OCI-LY7 (cell line): ENCODE results near the gene RAB6A. TPM values are rescaled to one million over a fixed set of nuclear protein-coding genes. Genes with fewer than 3 reads are reported as not detected.

ENCODE experiments used
- BruUV-seq: library from RNA; stranded (reverse); fragments of 400-500 nt; replicated peaks from 2 replicates; lab custom pipeline; 2021; lab: Mats Ljungman, UMichigan
- CTCF ChIA-PET: fragments of 300-600 bp; sonication (Branson Sonifier 250); formaldehyde crosslinking; loops from one replicate; lab custom pipeline; 2022; ENCODE audit warnings: antibody characterized with exemption; ENCODE audit not compliant: unreplicated experiment; lab: Charles Lee
- POLR2A ChIA-PET: fragments of 300-600 bp; sonication (Branson Sonifier 250); formaldehyde crosslinking; loops from one replicate; lab custom pipeline; 2022; ENCODE audit warnings: antibody characterized with exemption; lab: Charles Lee
- DNase-seq: peaks from one replicate; pipeline ENCODE4 v3.0.0-alpha.2; 2015; ENCODE audit warnings: low spot score
- H2AFZ ChIP-seq: fragments of 200-600 bp; sonication (generic), shearing (Covaris generic); 2 replicates; pipeline ENCODE4 v1.6.1; 2014; ENCODE audit warnings: mild to moderate bottlenecking, antibody characterized with exemption, low read length, moderate library complexity
- H3K27ac ChIP-seq: fragments of 200-600 bp; sonication (generic); 2 replicates; pipeline ENCODE4 v1.5.1; 2014; ENCODE audit warnings: mixed run types, low read depth, mild to moderate bottlenecking, moderate library complexity, low read length, inconsistent platforms; ENCODE audit not compliant: poor library complexity, severe bottlenecking
- H3K36me3 ChIP-seq: fragments of 200-600 bp; sonication (generic); 2 replicates; pipeline ENCODE4 v1.6.1; 2014; ENCODE audit warnings: mild to moderate bottlenecking, antibody characterized with exemption, low read length, moderate library complexity, mixed read lengths; ENCODE audit not compliant: insufficient read depth
- H3K4me1 ChIP-seq: fragments of 200-600 bp; sonication (generic); 2 replicates; pipeline ENCODE4 v1.5.1; 2014; ENCODE audit warnings: mild to moderate bottlenecking, low read length; ENCODE audit not compliant: insufficient read depth, poor library complexity, severe bottlenecking
- H3K4me2 ChIP-seq: fragments of 200-600 bp; sonication (generic); 2 replicates; pipeline ENCODE4 v1.6.1; 2014; ENCODE audit warnings: mild to moderate bottlenecking, low read length
- H3K4me3 ChIP-seq: fragments of 200-600 bp; sonication (generic); 2 replicates; pipeline ENCODE4 v1.5.1; 2014; ENCODE audit warnings: mild to moderate bottlenecking, low read depth, low read length; ENCODE audit not compliant: poor library complexity, severe bottlenecking
- H3K79me2 ChIP-seq: fragments of 200-600 bp; sonication (generic); 2 replicates; pipeline ENCODE4 v1.6.1; 2016; ENCODE audit warnings: low read depth, mild to moderate bottlenecking, low read length, moderate library complexity, mixed read lengths; ENCODE audit not compliant: insufficient read depth
- H3K9me2 ChIP-seq: fragments of 200-600 bp; sonication (generic); 2 replicates; pipeline ENCODE4 v1.6.1; 2016; ENCODE audit warnings: mild to moderate bottlenecking, low read length, mixed read lengths; ENCODE audit not compliant: insufficient read depth
- H3K9me3 ChIP-seq: fragments of 200-600 bp; sonication (generic); 2 replicates; pipeline ENCODE4 v1.6.1; 2014; ENCODE audit warnings: mild to moderate bottlenecking, mixed run types, low read length, mixed read lengths
- H4K20me1 ChIP-seq: fragments of 200-600 bp; sonication (generic); 2 replicates; pipeline ENCODE4 v1.6.1; 2014; ENCODE audit warnings: mild to moderate bottlenecking, antibody characterized with exemption, low read length, moderate library complexity, mixed read lengths; ENCODE audit not compliant: insufficient read depth
- CTCF ChIP-seq: fragments of 200-600 bp; sonication (generic); conservative IDR thresholded peaks from 2 replicates; pipeline ENCODE4 v1.5.1; 2014; ENCODE audit warnings: mild to moderate bottlenecking, antibody characterized with exemption, low read length, moderate library complexity, mixed read lengths
- EZH2phosphoT487 ChIP-seq: fragments of 200-600 bp; sonication (generic); IDR thresholded peaks from 2 replicates; pipeline ENCODE4 v1.6.1; 2018; ENCODE audit warnings: low read depth, borderline replicate concordance, mild to moderate bottlenecking, mixed run types, antibody characterized with exemption, low read length, moderate library complexity, mixed read lengths
- intact Hi-C: fragments of 100-400 bp; cut with micrococcal nuclease; formaldehyde crosslinking; loops from one replicate; pipeline ENCODE4 v1.10.0; 2022; ENCODE audit not compliant: unreplicated experiment
- total RNA-seq, 2 experiments: library from RNA; depleted of rRNA in 1 of 2; stranded (reverse); fragments of >200 nt in 1 of 2; shearing (Covaris generic) in 1 of 2; gene quantifications; 2 replicates each; pipeline ENCODE4 v1.2.3, GENCODE V29; 2014 to 2022

Gene RAB6A
- total RNA-seq, 2 experiments from 2014 or later = 46.5 to 72.9 TPM

GRCh38 chr11:73808052-73808451 lies 47.2 kb upstream of the RAB6A start:
- no peak overlapping the region for H3K4me3 ChIP-seq
- ChIA-PET CTCF (no interaction called here), POLR2A (no interaction called here)

GRCh38 chr11:73804712-73805111 lies 43.8 kb upstream of the RAB6A start:
- Histone ChIP-seq H3K36me3 (peaks cover 60% of the 10 kb centered on the region), H4K20me1 (no peaks in the 10 kb centered on the region), H3K27ac (no peak overlapping the region), H3K9me2 (no peaks in the 10 kb centered on the region), H3K4me3 (no peak overlapping the region), H3K9me3 (no peaks in the 10 kb centered on the region), H2AFZ (no peak overlapping the region), H3K4me1 (peaks cover 6% of the 10 kb centered on the region), H3K4me2 (no peak overlapping the region), H3K79me2 (peaks cover 22% of the 10 kb centered on the region; the same call in 1 of the 2 replicates)
- CTCF ChIA-PET = no interaction called here
- TF ChIP-seq EZH2phosphoT487 (no peak), CTCF (no peak)
- BruUV-seq = no TSS peak
- DNase-seq = no peak
- POLR2A ChIA-PET = interaction anchor here (0.7 to 0.9 kb wide), 2 partner anchors 10 to 185 kb away, joined by 3 to 6 read pairs; no protein-coding TSS in a partner anchor
- intact Hi-C loops = no loop called here

More at GRCh38 chr11:73808052-73808451, 47.2 kb upstream of the RAB6A start:
- Histone ChIP-seq H4K20me1 (no peaks in the 10 kb centered on the region), H3K9me2 (no peaks in the 10 kb centered on the region), H3K27ac (no peak overlapping the region), H3K36me3 (peaks cover 64% of the 10 kb centered on the region), H2AFZ (no peak overlapping the region), H3K4me2 (no peak overlapping the region), H3K9me3 (no peaks in the 10 kb centered on the region), H3K4me1 (no peaks in the 10 kb centered on the region), H3K79me2 (peaks cover 6% of the 10 kb centered on the region; the same call in 1 of the 2 replicates)
- no peak for TF ChIP-seq CTCF
- no peak for TF ChIP-seq EZH2phosphoT487
- no TSS peak for BruUV-seq
- no peak for DNase-seq
- intact Hi-C loops = no loop called here

- Histone ChIP-seq H3K4me2 (no peak overlapping the region), H2AFZ (no peak overlapping the region), H3K79me2 (peaks cover 22% of the 10 kb centered on the region; the same call in 1 of the 2 replicates), H3K27ac (no peak overlapping the region), H3K4me1 (peaks cover 6% of the 10 kb centered on the region), H4K20me1 (no peaks in the 10 kb centered on the region), H3K9me3 (no peaks in the 10 kb centered on the region), H3K4me3 (no peak overlapping the region), H3K9me2 (no peaks in the 10 kb centered on the region), H3K36me3 (peaks cover 39% of the 10 kb centered on the region; the same call in 1 of the 2 replicates)
- intact Hi-C loops = no loop called here
- no peak for TF ChIP-seq CTCF
- TF ChIP-seq EZH2phosphoT487 = no peak
- ChIA-PET CTCF (no interaction called here), POLR2A (interaction anchor here (1.2 kb wide), 1 partner anchor 52 kb away, joined by 4 read pairs; no protein-coding TSS in a partner anchor)
- DNase-seq = no peak
- BruUV-seq = no TSS peak
These were observed 40.3 kb upstream of the RAB6A start for GRCh38 chr11:73801136-73801535.
